ENCODE measurements around the gene UNC5CL.

Gene UNC5CL

DNA sequence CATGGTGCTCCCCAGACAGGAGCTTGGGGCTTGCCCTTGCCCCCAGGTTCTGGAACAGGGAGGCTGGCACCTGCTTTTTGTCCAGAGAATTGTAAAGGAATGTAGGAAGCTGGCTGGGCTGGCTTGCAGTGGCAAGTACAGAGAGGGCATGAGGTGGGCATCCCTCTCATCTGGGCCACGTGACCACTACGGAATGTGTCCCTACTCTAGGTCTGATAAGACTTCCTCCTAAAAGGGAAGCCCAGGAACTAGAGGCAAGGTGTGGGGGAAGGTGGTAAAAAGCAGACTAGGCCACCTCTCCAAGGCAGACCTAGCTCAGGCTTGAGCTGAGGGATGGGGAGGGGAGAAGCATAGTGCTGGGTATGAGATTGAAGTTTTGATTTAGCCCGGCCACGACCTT lies 38.8 kb downstream of the UNC5CL start:
- no peak for DNase-seq

- no peak for DNase-seq
Measured at GRCh38 chr6:40999569-40999968, 39.5 kb downstream of the UNC5CL start.

GRCh38 chr6:40998661-40999060 lies 40.4 kb downstream of the UNC5CL start:
- DNase-seq, result no peak

DNA sequence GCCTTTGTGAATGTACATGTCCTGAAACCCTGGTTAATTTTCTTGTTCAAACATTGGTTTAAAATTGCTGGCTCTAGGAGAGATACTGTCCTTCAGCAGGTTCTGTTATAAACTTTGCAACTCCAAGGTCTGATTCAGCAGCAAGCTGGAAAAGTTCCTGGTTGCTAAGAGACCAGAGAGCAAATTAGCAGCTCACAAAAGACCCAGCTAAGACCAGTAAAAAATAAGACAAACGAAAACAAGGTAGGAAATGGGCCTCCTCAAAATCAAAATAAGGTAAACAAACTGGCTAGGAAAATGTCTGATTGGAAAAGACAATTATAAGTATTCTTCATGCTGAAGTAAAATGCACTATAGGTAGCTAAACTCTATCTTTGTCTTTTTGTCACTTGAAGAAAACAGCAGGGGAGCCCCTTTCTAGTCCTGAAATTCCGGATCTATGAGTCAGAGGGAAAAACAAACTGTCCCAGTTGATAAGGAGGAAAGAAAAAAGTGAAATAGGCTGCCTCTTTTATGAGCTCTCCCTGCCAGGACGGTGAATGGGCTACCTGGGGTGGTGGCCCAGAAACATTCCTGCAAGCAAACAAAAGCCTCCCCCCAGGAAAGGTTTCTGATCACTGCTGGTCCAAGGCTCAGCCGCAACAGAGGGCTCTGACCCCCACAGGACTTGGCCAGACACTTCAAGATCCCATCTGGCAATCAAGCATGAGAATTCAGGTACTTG lies 41.6 kb downstream of the UNC5CL start:
- DNase-seq, result no peak

DNA sequence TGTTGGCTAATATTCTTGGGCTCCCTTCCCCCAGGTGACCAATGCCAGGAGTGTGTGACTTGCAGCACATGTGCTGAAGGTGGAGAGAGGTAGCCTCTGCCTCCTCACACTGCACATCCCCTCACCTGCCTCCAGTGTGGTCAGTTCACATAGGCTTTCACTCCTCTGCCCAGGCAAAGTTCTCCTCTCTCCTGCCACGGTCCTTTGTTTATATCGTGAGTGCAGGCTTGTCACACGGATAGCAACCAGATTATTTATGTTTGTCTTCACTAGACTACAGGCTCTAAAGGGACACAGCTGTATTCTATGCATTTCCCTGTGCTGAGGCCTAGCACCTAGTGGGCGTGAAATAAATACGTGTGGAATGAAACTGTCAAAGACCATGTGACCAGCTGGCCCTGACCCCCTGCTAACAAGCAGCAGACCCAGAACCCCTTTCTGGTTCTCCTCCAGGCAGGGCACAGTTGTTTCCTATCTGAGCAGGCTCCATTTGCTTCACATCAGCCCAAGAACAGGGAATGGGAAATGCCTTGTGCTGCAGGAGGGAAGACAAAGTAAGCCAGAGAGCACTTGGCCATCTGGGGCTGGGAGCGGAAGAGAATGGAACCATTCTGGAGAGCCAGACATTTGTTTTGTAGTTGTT lies 42.3 kb downstream of the UNC5CL start:
- DNase-seq, result no peak

- no peak for DNase-seq
Measured at GRCh38 chr6:40992746-40993145, 46.3 kb downstream of the UNC5CL start.

DNA sequence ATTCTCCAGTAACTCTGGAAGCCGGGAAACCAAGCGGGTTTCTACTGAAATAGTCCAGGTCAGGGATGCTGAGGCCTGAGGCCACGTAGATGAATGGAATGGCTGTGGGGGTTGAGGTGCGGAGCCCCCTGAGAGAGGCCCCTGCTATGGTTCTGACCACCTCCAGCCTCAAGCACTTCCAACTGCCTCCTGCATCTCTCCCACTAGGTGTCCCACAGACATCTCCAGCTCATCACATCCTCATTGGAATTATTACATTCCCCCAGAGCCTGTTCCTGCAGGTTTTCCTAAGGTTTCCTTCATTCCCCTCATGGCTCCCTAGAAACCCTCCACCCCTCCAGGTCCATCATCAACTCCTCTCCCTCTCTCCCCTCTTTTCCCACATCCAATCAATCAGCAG lies 48.7 kb downstream of the UNC5CL start:
- DNase-seq, result no peak

- no peak for DNase-seq
Measured at GRCh38 chr6:40989204-40990169, 49.5 kb downstream of the UNC5CL start.

DNA sequence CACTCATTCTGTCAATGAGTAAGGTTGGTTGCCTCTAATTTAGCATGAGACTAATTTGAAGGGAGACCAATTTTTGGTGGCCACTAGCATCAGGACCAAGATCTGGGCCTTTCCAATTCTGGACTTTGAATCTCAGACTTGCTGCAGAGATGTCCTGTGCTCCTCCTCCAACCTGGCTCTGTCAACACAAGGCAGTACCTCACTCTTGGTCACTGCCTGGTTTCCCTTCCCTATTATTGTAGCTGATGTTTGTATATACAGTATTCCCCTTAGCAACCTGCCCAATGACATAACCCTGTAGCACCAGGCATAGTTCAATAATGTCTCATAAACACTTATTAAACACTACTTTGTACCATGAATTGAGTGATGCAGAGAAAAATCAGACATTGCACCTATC lies 50.4 kb downstream of the UNC5CL start:
- no peak for DNase-seq

GRCh38 chr6:40986921-40987819 lies 51.9 kb downstream of the UNC5CL start:
- DNase-seq, result no peak

GRCh38 chr6:40986364-40986763 lies 52.7 kb downstream of the UNC5CL start:
- no peak for DNase-seq

- no peak for DNase-seq
Measured at GRCh38 chr6:40983752-40984151, 55.3 kb downstream of the UNC5CL start.

DNA sequence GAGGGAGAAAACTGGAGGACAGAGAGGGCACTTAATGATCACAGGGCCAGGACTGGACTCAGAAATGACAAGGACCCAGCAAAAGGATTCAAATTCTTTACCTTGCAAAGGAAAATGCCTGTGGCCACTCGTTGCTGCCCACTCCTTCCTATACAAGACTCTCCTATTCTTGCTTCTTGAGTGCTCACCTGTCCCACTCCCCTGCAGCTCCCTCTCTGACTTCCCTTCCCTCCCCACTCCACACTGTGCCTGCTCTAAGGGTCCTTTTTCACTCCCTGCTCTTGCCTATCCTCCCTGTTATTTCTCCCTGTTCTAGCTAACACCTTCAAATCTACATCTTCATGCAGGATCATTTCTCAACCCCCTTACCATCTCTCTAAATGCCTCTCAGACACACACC lies 56.1 kb downstream of the UNC5CL start:
- no peak for DNase-seq

GRCh38 chr6:40978687-40979289 lies 60.2 kb downstream of the UNC5CL start:
- DNase-seq, result no peak

DNA sequence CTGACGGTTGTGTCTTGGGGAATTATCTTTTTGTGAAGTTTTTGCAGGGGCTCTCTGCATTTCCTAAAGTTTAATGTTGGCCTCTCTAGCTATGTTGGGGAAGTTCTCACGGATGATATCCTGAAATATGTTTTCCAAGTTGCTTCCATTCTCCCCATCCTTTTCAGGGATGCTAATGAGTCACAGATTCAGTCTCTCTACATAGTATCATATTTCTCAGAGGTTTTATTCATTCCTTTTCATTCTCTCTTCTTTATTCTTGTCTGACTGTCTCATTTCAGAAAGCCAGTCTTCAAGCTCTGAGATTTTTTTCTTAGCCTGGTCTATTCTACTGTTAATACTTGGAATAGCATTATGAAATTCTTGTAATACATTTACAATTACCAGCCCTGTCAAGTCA lies 61.3 kb downstream of the UNC5CL start:
- DNase-seq, result no peak

DNA sequence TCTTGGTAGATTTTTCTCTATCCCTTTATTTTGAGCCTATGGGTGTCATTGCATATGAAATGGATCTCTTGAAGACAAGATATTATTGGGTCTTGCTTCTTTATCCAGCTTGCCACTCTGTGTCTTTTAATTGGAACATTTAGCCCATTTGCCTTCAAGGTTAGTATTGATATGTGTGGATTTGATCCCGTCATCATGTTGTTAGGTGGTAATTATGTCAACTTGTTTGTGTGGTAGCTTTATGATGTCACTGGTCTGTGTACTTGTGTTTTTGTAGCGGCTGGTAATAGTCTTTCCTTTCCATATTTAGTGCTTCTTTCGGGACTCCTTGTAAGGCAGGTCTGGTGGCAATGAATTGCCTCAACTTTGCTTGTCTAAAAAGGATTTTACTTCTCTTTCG lies 61.9 kb downstream of the UNC5CL start:
- DNase-seq, result no peak
